GM12892 (cell line): ENCODE data around the gene OCA2.
"Not testable (repeated sequence)": the region's sequence is repeated elsewhere in the genome, so short reads cannot be mapped to it uniquely, and the experiment has no call there.

Experiments
- POLR2A ChIP-seq: IDR thresholded peaks from 2 replicates; pipeline ENCODE4 v1.6.1; 2011; ENCODE audit warnings: low read depth, low read length, control low read depth
- POLR2AphosphoS5 ChIP-seq: IDR thresholded peaks from 2 replicates; pipeline ENCODE4 v1.6.1; 2011; ENCODE audit warnings: low read depth, low read length, control low read depth
- TAF1 ChIP-seq: IDR thresholded peaks from 2 replicates; pipeline ENCODE4 v1.6.1; 2011; ENCODE audit warnings: low read depth, mild to moderate bottlenecking, control low read depth, low read length, borderline replicate concordance

DNA sequence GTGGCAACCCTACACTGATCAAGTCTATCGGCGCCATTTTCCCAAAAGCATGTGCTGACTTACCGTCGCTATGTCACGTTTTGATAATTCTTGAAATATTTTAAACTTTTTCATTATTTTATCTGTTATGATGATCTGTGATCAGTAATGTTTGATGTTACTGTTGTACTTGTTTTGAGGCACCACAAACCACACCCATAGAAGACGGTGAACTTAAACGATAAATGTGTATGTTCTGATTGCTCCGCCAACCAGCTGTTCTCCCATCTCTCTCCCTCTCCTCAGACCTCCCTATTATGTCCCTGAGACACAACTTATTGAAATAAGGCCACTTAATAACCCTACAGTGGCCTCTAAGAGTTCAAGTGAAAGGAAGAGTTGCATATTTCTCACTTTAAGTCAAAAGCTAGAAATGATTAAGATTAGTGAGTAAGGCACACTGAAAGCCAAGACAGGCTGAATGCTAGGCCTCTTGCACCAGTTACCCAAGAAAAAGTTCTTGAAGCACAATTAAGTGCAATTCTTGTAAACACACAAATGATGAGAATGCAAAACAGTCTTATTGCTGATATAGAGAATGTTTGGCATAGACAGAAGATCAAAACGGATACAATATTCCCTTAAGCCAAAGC lies 38.4 kb upstream of the OCA2 start:
- TF ChIP-seq POLR2AphosphoS5, POLR2A, TAF1: not testable (repeated sequence)
